OCI-LY7 (cell line): ENCODE measurements around the gene PEX1. TPM values are rescaled to one million over a fixed set of nuclear protein-coding genes. Genes with fewer than 3 reads are reported as not detected.
A peak's percentile ranks its signal among the peaks of the same experiment; 100 is the strongest.
"Not testable (repeated sequence)": the region's sequence is repeated elsewhere in the genome, so short reads cannot be mapped to it uniquely, and the experiment has no call there.

Experiments
- BruUV-seq: library from RNA; stranded (reverse); fragments of 400-500 nt; replicated peaks from 2 replicates; lab custom pipeline; 2021; lab: Mats Ljungman, UMichigan
- CTCF ChIA-PET: fragments of 300-600 bp; sonication (Branson Sonifier 250); formaldehyde crosslinking; loops from one replicate; lab custom pipeline; 2022; ENCODE audit warnings: antibody characterized with exemption; ENCODE audit not compliant: unreplicated experiment; lab: Charles Lee
- POLR2A ChIA-PET: fragments of 300-600 bp; sonication (Branson Sonifier 250); formaldehyde crosslinking; loops from one replicate; lab custom pipeline; 2022; ENCODE audit warnings: antibody characterized with exemption; lab: Charles Lee
- DNase-seq: peaks from one replicate; pipeline ENCODE4 v3.0.0-alpha.2; 2015; ENCODE audit warnings: low spot score
- H2AFZ ChIP-seq: fragments of 200-600 bp; sonication (generic), shearing (Covaris generic); 2 replicates; pipeline ENCODE4 v1.6.1; 2014; ENCODE audit warnings: mild to moderate bottlenecking, antibody characterized with exemption, low read length, moderate library complexity
- H3K27ac ChIP-seq: fragments of 200-600 bp; sonication (generic); 2 replicates; pipeline ENCODE4 v1.5.1; 2014; ENCODE audit warnings: mixed run types, low read depth, mild to moderate bottlenecking, moderate library complexity, low read length, inconsistent platforms; ENCODE audit not compliant: poor library complexity, severe bottlenecking
- H3K36me3 ChIP-seq: fragments of 200-600 bp; sonication (generic); 2 replicates; pipeline ENCODE4 v1.6.1; 2014; ENCODE audit warnings: mild to moderate bottlenecking, antibody characterized with exemption, low read length, moderate library complexity, mixed read lengths; ENCODE audit not compliant: insufficient read depth
- H3K4me1 ChIP-seq: fragments of 200-600 bp; sonication (generic); 2 replicates; pipeline ENCODE4 v1.5.1; 2014; ENCODE audit warnings: mild to moderate bottlenecking, low read length; ENCODE audit not compliant: insufficient read depth, poor library complexity, severe bottlenecking
- H3K4me2 ChIP-seq: fragments of 200-600 bp; sonication (generic); 2 replicates; pipeline ENCODE4 v1.6.1; 2014; ENCODE audit warnings: mild to moderate bottlenecking, low read length
- H3K4me3 ChIP-seq: fragments of 200-600 bp; sonication (generic); 2 replicates; pipeline ENCODE4 v1.5.1; 2014; ENCODE audit warnings: mild to moderate bottlenecking, low read depth, low read length; ENCODE audit not compliant: poor library complexity, severe bottlenecking
- H3K79me2 ChIP-seq: fragments of 200-600 bp; sonication (generic); 2 replicates; pipeline ENCODE4 v1.6.1; 2016; ENCODE audit warnings: low read depth, mild to moderate bottlenecking, low read length, moderate library complexity, mixed read lengths; ENCODE audit not compliant: insufficient read depth
- H3K9me2 ChIP-seq: fragments of 200-600 bp; sonication (generic); 2 replicates; pipeline ENCODE4 v1.6.1; 2016; ENCODE audit warnings: mild to moderate bottlenecking, low read length, mixed read lengths; ENCODE audit not compliant: insufficient read depth
- H3K9me3 ChIP-seq: fragments of 200-600 bp; sonication (generic); 2 replicates; pipeline ENCODE4 v1.6.1; 2014; ENCODE audit warnings: mild to moderate bottlenecking, mixed run types, low read length, mixed read lengths
- H4K20me1 ChIP-seq: fragments of 200-600 bp; sonication (generic); 2 replicates; pipeline ENCODE4 v1.6.1; 2014; ENCODE audit warnings: mild to moderate bottlenecking, antibody characterized with exemption, low read length, moderate library complexity, mixed read lengths; ENCODE audit not compliant: insufficient read depth
- EZH2phosphoT487 ChIP-seq: fragments of 200-600 bp; sonication (generic); IDR thresholded peaks from 2 replicates; pipeline ENCODE4 v1.6.1; 2018; ENCODE audit warnings: low read depth, borderline replicate concordance, mild to moderate bottlenecking, mixed run types, antibody characterized with exemption, low read length, moderate library complexity, mixed read lengths
- intact Hi-C: fragments of 100-400 bp; cut with micrococcal nuclease; formaldehyde crosslinking; loops from one replicate; pipeline ENCODE4 v1.10.0; 2022; ENCODE audit not compliant: unreplicated experiment
- total RNA-seq, 2 experiments: library from RNA; depleted of rRNA in 1 of 2; stranded (reverse); fragments of >200 nt in 1 of 2; shearing (Covaris generic) in 1 of 2; gene quantifications; 2 replicates each; pipeline ENCODE4 v1.2.3, GENCODE V29; 2014 to 2022
- TF ChIP-seq, protein P1 (sequence below): fragments of 200-600 bp; sonication (generic); conservative IDR thresholded peaks from 2 replicates; pipeline ENCODE4 v1.5.1; 2014; ENCODE audit warnings: mild to moderate bottlenecking, antibody characterized with exemption, low read length, moderate library complexity, mixed read lengths

The PEX1 gene
- total RNA-seq, 2 experiments from 2014 or later, result 28.7 to 36.0 TPM

DNA sequence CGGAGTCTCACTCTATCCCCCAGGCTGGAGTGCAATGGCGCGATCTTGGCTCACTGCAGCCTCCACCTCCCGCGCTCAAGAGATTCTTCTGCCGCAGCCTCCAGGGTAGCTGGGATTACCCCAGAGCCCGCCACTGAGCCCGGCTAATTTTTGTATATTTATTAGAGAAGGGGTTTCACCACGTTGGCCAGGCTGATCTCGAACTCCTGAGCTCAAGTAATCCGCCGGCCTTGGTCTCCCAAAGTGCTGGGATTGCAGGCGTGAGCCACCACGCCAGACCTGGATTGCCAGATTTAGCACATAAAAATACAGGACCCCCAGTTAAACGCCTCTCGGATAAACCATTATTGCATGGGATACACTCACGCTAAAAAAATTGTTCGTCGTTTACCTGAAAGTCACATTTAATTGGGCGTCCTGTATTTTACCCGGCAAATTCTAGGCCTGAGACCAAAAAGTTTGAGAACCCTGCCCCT, 81.4 kb downstream of the PEX1 start:
- ChIA-PET POLR2A (interaction anchor here (0.6 to 5.0 kb wide), 11 partner anchors 12 to 618 kb away, joined by 3 to 26 read pairs (median 3); partner anchors contain the start of genes AKAP9 and MTERF1), CTCF (interaction anchor here (1.7 to 1.9 kb wide), 2 partner anchors 22 to 82 kb away, joined by 6 to 8 read pairs; partner anchors contain the start of gene RBM48)
- H3K9me3 ChIP-seq, result no peaks in the 10 kb centered on the region
- H3K9me2 ChIP-seq, result no peaks in the 10 kb centered on the region
- H3K27ac ChIP-seq, result peak overlapping the region; percentile 68
- TF ChIP-seq EZH2phosphoT487, result no peak
- TF ChIP-seq, protein P1, sequence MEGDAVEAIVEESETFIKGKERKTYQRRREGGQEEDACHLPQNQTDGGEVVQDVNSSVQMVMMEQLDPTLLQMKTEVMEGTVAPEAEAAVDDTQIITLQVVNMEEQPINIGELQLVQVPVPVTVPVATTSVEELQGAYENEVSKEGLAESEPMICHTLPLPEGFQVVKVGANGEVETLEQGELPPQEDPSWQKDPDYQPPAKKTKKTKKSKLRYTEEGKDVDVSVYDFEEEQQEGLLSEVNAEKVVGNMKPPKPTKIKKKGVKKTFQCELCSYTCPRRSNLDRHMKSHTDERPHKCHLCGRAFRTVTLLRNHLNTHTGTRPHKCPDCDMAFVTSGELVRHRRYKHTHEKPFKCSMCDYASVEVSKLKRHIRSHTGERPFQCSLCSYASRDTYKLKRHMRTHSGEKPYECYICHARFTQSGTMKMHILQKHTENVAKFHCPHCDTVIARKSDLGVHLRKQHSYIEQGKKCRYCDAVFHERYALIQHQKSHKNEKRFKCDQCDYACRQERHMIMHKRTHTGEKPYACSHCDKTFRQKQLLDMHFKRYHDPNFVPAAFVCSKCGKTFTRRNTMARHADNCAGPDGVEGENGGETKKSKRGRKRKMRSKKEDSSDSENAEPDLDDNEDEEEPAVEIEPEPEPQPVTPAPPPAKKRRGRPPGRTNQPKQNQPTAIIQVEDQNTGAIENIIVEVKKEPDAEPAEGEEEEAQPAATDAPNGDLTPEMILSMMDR, result no peak; the same call in 1 of the 2 replicates
- H4K20me1 ChIP-seq, result no peaks in the 10 kb centered on the region
- intact Hi-C loops, result loop anchor here (1.0 to 5.0 kb wide), 5 partner anchors 23 to 617 kb away; partner anchors contain the start of genes ANKIB1, CYP51A1, KRIT1 and MTERF1
- DNase-seq, result no peak
- peaks cover 5% of the 10 kb centered on the region for H3K4me1 ChIP-seq
- peak overlapping the region; percentile 84 for H3K4me2 ChIP-seq
- H3K36me3 ChIP-seq, result peaks cover 22% of the 10 kb centered on the region
- no peaks in the 10 kb centered on the region for H3K79me2 ChIP-seq
- no TSS peak for BruUV-seq
- peak overlapping the region; percentile 95 for H2AFZ ChIP-seq
- H3K4me3 ChIP-seq, result peak overlapping the region; percentile 90

DNA sequence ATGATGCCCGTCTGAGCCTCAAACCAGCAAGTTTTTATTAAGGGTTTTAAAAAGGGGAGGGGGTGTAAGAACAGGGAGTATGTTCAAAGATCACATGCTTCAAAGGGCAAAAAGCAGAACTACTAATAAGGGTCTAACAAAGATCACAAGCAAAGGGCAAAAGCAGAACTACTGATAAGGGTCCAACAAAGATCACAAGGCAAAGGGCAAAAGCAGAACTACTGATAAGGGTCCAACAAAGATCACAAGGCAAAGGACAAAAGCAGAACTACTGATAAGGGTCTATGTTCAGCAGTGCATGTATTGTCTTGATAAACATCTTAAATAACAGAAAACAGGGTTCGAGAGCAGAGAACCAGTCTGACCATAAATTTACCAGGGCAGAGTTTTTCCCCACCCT, 85.6 kb downstream of the PEX1 start:
- BruUV-seq, H3K27ac ChIP-seq, H3K4me1 ChIP-seq, H3K4me2 ChIP-seq, H3K4me3 ChIP-seq, H3K79me2 ChIP-seq, H3K9me2 ChIP-seq, CTCF ChIA-PET, H4K20me1 ChIP-seq, H2AFZ ChIP-seq, H3K9me3 ChIP-seq, DNase-seq, intact Hi-C loops, POLR2A ChIA-PET, H3K36me3 ChIP-seq: not testable (repeated sequence)

DNA sequence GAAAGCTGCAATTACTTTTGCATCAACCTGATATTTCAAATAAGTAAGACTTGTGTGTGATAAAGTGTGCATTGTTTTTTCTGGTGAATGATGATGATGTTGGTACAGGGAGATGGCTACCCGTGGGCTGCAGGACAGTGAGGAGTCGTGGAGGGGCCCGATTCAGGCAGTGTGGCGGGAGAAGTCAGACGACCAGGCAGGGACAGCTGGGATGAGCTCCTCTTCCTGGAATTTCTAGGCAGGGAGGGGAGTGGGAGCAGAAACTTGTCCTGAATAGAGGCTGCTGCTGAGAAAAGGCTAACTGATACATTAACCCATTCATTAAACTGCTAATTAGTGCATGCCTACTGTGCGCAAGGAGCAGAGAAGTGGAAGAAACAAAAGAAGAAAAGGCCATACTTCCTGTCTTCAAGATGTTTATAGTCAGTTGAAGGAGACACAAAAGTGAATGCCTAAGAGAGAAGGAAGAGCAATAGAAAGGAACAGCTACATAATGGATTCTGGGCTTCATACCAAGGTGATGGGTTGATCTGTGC, 90.3 kb downstream of the PEX1 start:
- intact Hi-C loops, result no loop called here
- CTCF ChIA-PET, result no interaction called here
- TF ChIP-seq, protein P1, result no peak
- no peak for TF ChIP-seq EZH2phosphoT487
- no peak overlapping the region for H3K4me2 ChIP-seq
- H3K9me3 ChIP-seq, result no peaks in the 10 kb centered on the region
- no peaks in the 10 kb centered on the region for H3K79me2 ChIP-seq
- no peak overlapping the region for H3K27ac ChIP-seq
- no peaks in the 10 kb centered on the region for H3K4me1 ChIP-seq
- H3K4me3 ChIP-seq, result no peak overlapping the region
- BruUV-seq, result no TSS peak
- no peaks in the 10 kb centered on the region for H4K20me1 ChIP-seq
- H2AFZ ChIP-seq, result no peak overlapping the region
- no peaks in the 10 kb centered on the region for H3K36me3 ChIP-seq
- no peaks in the 10 kb centered on the region for H3K9me2 ChIP-seq
- DNase-seq, result no peak
- POLR2A ChIA-PET, result interaction anchor here (0.8 kb wide), 1 partner anchor 8 kb away, joined by 3 read pairs; no protein-coding TSS in a partner anchor

Other genes with a start within 250 kb of the PEX1 start
- 15.5 and 19.6 TPM in 2 replicates for gene GATAD1, start 81.0 kb downstream of the PEX1 start, total RNA-seq (2014; rRNA removed; shearing (Covaris generic))
- 37.9 and 47.3 TPM in 2 replicates for gene GATAD1, start 81.0 kb downstream of the PEX1 start, total RNA-seq (2022)
- gene ERVW-1, start 50.6 kb downstream of the PEX1 start, total RNA-seq (2014; rRNA removed; shearing (Covaris generic)), result not detected in 2 replicates
- not detected in 2 replicates for gene ERVW-1, start 50.6 kb downstream of the PEX1 start, total RNA-seq (2022)
- gene RBM48, start 275 bp upstream of the PEX1 start, total RNA-seq (2014; rRNA removed; shearing (Covaris generic)), result 7.7 and 10.7 TPM in 2 replicates
- gene RBM48, start 275 bp upstream of the PEX1 start, total RNA-seq (2022), result 15.1 and 15.7 TPM in 2 replicates
- gene FAM133B, start 61.9 kb upstream of the PEX1 start, total RNA-seq (2014; rRNA removed; shearing (Covaris generic)), result 27.5 and 30.5 TPM in 2 replicates
- 39.3 and 46.8 TPM in 2 replicates for gene FAM133B, start 61.9 kb upstream of the PEX1 start, total RNA-seq (2022)